ENCODE results near the gene GALNT10.

DNA sequence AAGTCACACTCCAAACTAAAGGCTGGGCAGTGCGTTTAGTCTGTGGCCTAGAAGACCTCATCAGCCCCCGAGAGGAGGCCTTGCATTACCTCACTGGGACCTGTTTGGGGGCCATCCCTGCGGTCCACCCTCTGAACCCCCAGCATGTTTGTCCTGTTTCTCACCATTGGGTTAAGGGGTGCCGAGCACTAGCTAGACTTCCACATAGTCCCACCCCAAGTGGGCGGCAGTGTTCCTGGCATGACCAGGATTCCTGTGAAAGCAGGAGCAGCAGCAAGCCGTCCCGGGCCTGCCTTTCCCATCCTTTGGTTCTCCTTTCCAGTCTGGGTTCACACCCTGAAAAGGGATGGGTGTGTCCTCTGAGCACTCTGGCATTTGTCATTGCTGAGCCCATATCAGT lies 228.7 kb downstream of the GALNT10 start:
- TF ChIP-seq CTCF (IDR thresholded peaks at IDR 0.05): no peak
- TF ChIP-seq POLR2AphosphoS5 (IDR thresholded peaks at IDR 0.05; ENCODE audit: low read depth, low read length): no peak
